ENCODE measurements around the gene FGF18. TPM values are rescaled to one million over a fixed set of nuclear protein-coding genes. Genes with fewer than 3 reads are reported as not detected.

The FGF18 gene
- polyA plus RNA-seq, 1 experiment: 0.27 TPM

DNA sequence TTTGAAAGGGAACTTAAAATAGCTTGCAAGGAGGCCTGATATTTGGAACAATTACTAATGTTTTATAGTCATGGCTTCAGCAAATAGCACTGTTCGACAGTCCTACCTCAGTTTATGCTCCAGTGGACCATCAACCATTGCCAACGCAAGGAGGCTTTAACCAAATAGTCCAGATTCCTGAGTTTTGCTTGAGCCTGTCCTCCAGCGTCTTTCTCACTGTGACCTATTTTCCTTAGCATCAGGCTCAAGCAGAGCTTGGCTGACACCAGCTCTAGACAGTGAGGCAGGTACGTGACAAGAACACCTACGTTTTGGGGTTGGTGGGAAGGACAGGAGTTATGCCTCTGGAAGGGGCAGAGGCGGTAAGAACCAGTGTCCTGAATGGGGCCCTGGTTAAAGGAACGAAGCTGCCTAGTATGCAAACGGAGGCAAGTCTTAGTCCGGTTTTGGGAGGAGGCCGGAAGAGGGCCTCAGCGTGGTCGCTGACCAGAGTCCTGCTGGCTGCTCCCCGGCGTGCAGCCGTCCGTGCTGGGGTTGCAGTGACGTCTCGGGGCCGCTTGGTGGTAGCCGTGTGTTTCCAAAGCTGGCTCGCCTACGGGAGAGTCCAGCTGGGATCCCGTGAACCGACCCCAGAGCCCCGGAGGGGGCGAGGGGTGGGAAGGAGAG, 998 bp upstream of the FGF18 start:
- CTCF ChIA-PET: interaction anchor here (0.6 to 7.8 kb wide), 31 partner anchors 10 to 621 kb away, joined by 3 to 141 read pairs (median 4); no protein-coding TSS in a partner anchor
- H3K4me3 ChIP-seq (ENCODE audit: low read depth, low read length): peak overlapping the region; percentile 54
- TF ChIP-seq, protein P1, sequence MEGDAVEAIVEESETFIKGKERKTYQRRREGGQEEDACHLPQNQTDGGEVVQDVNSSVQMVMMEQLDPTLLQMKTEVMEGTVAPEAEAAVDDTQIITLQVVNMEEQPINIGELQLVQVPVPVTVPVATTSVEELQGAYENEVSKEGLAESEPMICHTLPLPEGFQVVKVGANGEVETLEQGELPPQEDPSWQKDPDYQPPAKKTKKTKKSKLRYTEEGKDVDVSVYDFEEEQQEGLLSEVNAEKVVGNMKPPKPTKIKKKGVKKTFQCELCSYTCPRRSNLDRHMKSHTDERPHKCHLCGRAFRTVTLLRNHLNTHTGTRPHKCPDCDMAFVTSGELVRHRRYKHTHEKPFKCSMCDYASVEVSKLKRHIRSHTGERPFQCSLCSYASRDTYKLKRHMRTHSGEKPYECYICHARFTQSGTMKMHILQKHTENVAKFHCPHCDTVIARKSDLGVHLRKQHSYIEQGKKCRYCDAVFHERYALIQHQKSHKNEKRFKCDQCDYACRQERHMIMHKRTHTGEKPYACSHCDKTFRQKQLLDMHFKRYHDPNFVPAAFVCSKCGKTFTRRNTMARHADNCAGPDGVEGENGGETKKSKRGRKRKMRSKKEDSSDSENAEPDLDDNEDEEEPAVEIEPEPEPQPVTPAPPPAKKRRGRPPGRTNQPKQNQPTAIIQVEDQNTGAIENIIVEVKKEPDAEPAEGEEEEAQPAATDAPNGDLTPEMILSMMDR (IDR thresholded peaks at IDR 0.05; ENCODE audit: low read depth, low read length): peak; percentile 90
- H3K27ac ChIP-seq (ENCODE audit: low read depth, low read length): no peak overlapping the region
- peaks cover 8% of the 10 kb centered on the region for H3K27me3 ChIP-seq (ENCODE audit: control insufficient read depth, insufficient read depth, low read length)
- no peaks in the 10 kb centered on the region for H3K9me3 ChIP-seq (ENCODE audit: control insufficient read depth, insufficient read depth, low read length)
- peak; percentile 72 for DNase-seq (ENCODE audit: low read depth, low spot score)
- POLR2A ChIA-PET: interaction anchor here (1.0 kb wide), 1 partner anchor 178 kb away, joined by 3 read pairs; no protein-coding TSS in a partner anchor

DNA sequence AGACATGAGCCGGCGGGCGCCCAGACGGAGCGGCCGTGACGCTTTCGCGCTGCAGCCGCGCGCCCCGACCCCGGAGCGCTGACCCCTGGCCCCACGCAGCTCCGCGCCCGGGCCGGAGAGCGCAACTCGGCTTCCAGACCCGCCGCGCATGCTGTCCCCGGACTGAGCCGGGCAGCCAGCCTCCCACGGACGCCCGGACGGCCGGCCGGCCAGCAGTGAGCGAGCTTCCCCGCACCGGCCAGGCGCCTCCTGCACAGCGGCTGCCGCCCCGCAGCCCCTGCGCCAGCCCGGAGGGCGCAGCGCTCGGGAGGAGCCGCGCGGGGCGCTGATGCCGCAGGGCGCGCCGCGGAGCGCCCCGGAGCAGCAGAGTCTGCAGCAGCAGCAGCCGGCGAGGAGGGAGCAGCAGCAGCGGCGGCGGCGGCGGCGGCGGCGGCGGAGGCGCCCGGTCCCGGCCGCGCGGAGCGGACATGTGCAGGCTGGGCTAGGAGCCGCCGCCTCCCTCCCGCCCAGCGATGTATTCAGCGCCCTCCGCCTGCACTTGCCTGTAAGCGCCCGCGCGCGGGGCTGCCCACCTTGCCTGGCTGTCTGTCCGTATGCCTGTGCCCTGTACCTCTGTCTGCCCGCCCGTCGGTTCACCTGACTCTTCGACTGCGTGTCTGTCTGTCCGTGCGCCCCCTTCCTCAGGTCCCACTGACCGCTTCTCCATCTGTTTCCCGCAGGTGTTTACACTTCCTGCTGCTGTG, 412 bp downstream of the FGF18 start:
- H3K27me3 ChIP-seq (ENCODE audit: control insufficient read depth, insufficient read depth, low read length): peaks cover 8% of the 10 kb centered on the region
- ChIA-PET CTCF (interaction anchor here (0.7 to 7.8 kb wide), 20 partner anchors 9 to 865 kb away, joined by 3 to 141 read pairs (median 4); no protein-coding TSS in a partner anchor), POLR2A (no interaction called here)
- TF ChIP-seq, protein P1 (IDR thresholded peaks at IDR 0.05; ENCODE audit: low read depth, low read length): no peak
- no peak for DNase-seq (ENCODE audit: low read depth, low spot score)
- H3K4me3 ChIP-seq (ENCODE audit: low read depth, low read length): peak overlapping the region; percentile 46
- no peak overlapping the region for H3K27ac ChIP-seq (ENCODE audit: low read depth, low read length)
- H3K9me3 ChIP-seq (ENCODE audit: control insufficient read depth, insufficient read depth, low read length): no peaks in the 10 kb centered on the region

DNA sequence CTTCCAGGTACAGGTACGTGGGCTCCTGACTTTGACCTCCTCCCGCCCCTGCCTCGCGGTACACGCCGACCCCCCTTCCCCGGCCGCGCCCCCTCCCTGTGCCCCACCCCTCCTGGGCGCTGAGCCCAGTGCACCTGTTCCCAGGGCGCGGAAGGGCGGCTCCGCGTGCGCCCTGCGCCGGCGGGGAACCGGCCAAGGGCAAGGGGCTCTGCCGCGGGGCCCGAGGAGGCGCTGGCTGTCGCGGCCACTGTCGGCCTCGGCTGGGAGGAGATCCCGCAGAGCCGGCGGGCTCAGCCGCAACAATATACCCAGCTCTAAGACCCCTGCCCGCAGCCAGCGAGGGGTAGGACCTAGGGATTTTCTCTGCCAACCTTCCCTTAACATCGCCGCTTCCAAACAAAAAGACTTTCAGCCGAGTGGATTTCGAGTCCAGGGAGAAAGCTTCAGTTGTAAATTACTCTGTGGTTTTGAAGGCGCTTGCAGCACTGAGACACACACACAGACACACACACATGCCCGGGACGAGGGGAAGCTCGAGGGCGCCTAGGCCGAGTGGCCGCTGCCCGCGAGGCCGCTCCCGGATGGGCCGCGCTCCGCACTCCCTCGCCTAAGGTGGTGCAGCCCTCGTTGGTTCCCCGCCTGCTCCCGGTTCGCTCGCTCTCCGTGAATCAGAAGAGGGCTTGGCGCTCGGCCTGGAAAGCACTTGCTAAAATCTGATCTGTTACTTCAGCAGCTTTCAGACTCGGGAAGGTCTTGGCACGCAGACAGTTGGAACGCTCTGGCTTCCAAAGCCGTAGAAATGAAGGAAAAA, 1.2 kb downstream of the FGF18 start:
- CTCF ChIA-PET: interaction anchor here (1.1 to 7.8 kb wide), 2 partner anchors 190 to 488 kb away, joined by 3 to 141 read pairs; no protein-coding TSS in a partner anchor
- Histone ChIP-seq H3K27ac (ENCODE audit: low read depth, low read length) (no peak overlapping the region), H3K4me3 (ENCODE audit: low read depth, low read length) (peak overlapping the region; percentile 46), H3K9me3 (ENCODE audit: control insufficient read depth, insufficient read depth, low read length) (no peaks in the 10 kb centered on the region), H3K27me3 (ENCODE audit: control insufficient read depth, insufficient read depth, low read length) (peaks cover 8% of the 10 kb centered on the region)
- TF ChIP-seq, protein P1 (IDR thresholded peaks at IDR 0.05; ENCODE audit: low read depth, low read length): no peak
- DNase-seq (ENCODE audit: low read depth, low spot score): peak; percentile 67
- POLR2A ChIA-PET: interaction anchor here (0.7 kb wide), 1 partner anchor 175 kb away, joined by 3 read pairs; no protein-coding TSS in a partner anchor

DNA sequence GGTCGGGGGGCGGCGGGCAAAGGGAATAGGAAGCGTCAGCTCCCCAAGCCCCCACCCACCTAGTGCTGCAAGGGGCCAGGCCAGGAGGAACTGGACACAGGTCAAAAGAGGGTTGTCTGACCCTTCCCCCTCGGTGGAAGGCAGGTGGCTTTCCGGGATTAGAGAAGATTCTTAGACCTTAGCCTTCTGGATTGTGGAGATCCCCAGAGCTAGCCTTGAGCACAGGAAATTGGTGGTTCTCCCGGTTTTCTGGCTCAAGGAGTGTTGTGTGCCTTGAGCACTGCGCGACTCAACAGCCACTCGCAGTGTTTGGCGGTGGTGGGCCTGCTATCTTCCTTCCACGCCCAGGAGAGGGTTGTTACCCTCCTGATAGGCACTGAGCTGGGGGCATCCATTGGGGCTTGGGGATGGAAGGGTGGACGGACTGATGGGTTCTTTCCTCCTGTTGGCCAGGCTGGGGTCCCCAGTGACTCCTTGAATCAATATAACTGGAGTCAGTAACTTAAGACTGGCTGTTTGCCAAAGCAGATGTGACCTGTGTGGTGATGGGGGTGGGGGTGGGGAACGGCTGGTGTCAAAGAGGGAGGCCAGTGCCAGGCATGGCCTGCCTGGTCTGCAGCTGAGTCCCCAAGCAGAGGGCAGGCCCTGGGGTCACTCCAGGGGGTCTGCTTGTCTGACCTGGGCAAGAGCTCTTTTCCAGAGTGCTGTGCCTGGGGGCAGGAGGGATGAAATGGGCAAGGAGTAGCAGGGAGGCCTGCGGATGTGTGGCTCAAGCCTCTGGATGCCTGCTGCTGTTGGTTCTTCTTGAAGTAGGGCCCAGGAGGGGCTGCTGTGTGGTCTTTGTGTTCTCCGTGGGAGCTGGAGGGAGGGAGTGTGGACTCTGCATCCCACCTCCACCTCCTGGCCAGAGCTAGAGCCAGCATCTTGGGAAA, 2.1 kb downstream of the FGF18 start:
- Histone ChIP-seq H3K27me3 (ENCODE audit: control insufficient read depth, insufficient read depth, low read length) (peaks cover 8% of the 10 kb centered on the region), H3K4me3 (ENCODE audit: low read depth, low read length) (no peak overlapping the region), H3K9me3 (ENCODE audit: control insufficient read depth, insufficient read depth, low read length) (no peaks in the 10 kb centered on the region), H3K27ac (ENCODE audit: low read depth, low read length) (no peak overlapping the region)
- DNase-seq (ENCODE audit: low read depth, low spot score): no peak
- CTCF ChIA-PET: interaction anchor here (7.8 kb wide), 1 partner anchor 488 kb away, joined by 141 read pairs; no protein-coding TSS in a partner anchor
- POLR2A ChIA-PET: interaction anchor here (0.7 kb wide), 1 partner anchor 174 kb away, joined by 3 read pairs; no protein-coding TSS in a partner anchor
- TF ChIP-seq, protein P1 (IDR thresholded peaks at IDR 0.05; ENCODE audit: low read depth, low read length): no peak

All from AG04450 (cell line).